ENCODE measurements around the gene PANK1. TPM values are rescaled to one million over a fixed set of nuclear protein-coding genes. Genes with fewer than 3 reads are reported as not detected.
"Not testable (repeated sequence)": the region's sequence is repeated elsewhere in the genome, so short reads cannot be mapped to it uniquely, and the experiment has no call there.

The PANK1 gene
- total RNA-seq, 1 donor: 7.3 TPM

- peak; percentile 62 for DNase-seq (ENCODE audit: low read depth)
- no peak overlapping the region for H3K4me3 ChIP-seq (ENCODE audit: low read depth, low read length)
- TF ChIP-seq CTCF (IDR thresholded peaks at IDR 0.05; ENCODE audit: insufficient read depth, low read depth, low read length): no peak
These were observed 19.8 kb downstream of the PANK1 start for GRCh38 chr10:89625041-89625765.

GRCh38 chr10:89624020-89624419 is 21.0 kb downstream of the PANK1 start:
- no peak overlapping the region for H3K4me3 ChIP-seq (ENCODE audit: low read depth, low read length)
- no peak for TF ChIP-seq CTCF (IDR thresholded peaks at IDR 0.05; ENCODE audit: insufficient read depth, low read depth, low read length)
- no peak for DNase-seq (ENCODE audit: low read depth)

GRCh38 chr10:89622151-89622550 is 22.9 kb downstream of the PANK1 start:
- no peak for TF ChIP-seq CTCF (IDR thresholded peaks at IDR 0.05; ENCODE audit: insufficient read depth, low read depth, low read length)
- no peak for DNase-seq (ENCODE audit: low read depth)
- H3K4me3 ChIP-seq (ENCODE audit: low read depth, low read length): no peak overlapping the region

- no peak overlapping the region for H3K4me3 ChIP-seq (ENCODE audit: low read depth, low read length)
- DNase-seq (ENCODE audit: low read depth): no peak
- TF ChIP-seq CTCF (IDR thresholded peaks at IDR 0.05; ENCODE audit: insufficient read depth, low read depth, low read length): no peak
These were observed 23.6 kb downstream of the PANK1 start for GRCh38 chr10:89621438-89621837.

GRCh38 chr10:89620296-89620695 is 24.7 kb downstream of the PANK1 start:
- DNase-seq (ENCODE audit: low read depth); H3K4me3 ChIP-seq (ENCODE audit: low read depth, low read length): not testable (repeated sequence)

- DNase-seq (ENCODE audit: low read depth): peak; percentile 30
- no peak for TF ChIP-seq CTCF (IDR thresholded peaks at IDR 0.05; ENCODE audit: insufficient read depth, low read depth, low read length)
- H3K4me3 ChIP-seq (ENCODE audit: low read depth, low read length): no peak overlapping the region
These were observed 29.2 kb downstream of the PANK1 start for GRCh38 chr10:89615824-89616223.

- DNase-seq (ENCODE audit: low read depth): no peak
- no peak overlapping the region for H3K4me3 ChIP-seq (ENCODE audit: low read depth, low read length)
- no peak for TF ChIP-seq CTCF (IDR thresholded peaks at IDR 0.05; ENCODE audit: insufficient read depth, low read depth, low read length)
These were observed 29.9 kb downstream of the PANK1 start for GRCh38 chr10:89615112-89615511.
